Measurements from ENCODE around the gene SUCLG1.

DNA sequence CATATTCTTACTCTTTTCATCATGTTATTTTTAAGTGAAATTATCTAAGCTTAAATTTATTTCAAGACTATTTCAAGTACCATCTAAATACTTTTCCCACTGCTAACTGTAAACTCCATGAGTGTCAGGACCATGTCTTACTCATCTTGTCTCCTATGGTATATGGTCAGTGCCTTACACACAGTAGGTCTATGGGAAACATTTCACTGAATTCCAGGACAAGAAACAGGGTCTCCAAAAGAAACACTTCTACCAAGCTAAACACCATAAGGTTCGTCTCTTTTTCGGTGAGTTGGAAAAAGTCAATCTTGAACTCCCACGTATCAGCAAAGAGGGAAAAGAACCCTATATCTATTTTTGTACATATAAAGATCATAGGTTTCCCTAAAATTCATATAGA is 6.5 kb downstream of the SUCLG1 start:
- TF ChIP-seq SMC3 (IDR thresholded peaks at IDR 0.05) (no peak), KDM1A (IDR thresholded peaks at IDR 0.05; ENCODE audit: low read depth) (no peak), POLR2A (IDR thresholded peaks at IDR 0.05; ENCODE audit: low read length) (no peak), CTCF (IDR thresholded peaks at IDR 0.05) (no peak), RFX5 (IDR thresholded peaks at IDR 0.05) (no peak), CHD2 (IDR thresholded peaks at IDR 0.05; ENCODE audit: low read length, partially characterized antibody) (no peak), HDAC2 (IDR thresholded peaks at IDR 0.05) (no peak), ZFP36 (IDR thresholded peaks at IDR 0.05; ENCODE audit: borderline replicate concordance, partially characterized antibody) (no peak), ZSCAN20 (CRISPR knock-in tag; IDR thresholded peaks at IDR 0.05) (no peak), KDM5A (IDR thresholded peaks at IDR 0.05) (no peak), HMGXB4 (CRISPR knock-in tag; IDR thresholded peaks at IDR 0.05; ENCODE audit: borderline replicate concordance) (no peak), HOXB5 (CRISPR knock-in tag; IDR thresholded peaks at IDR 0.05) (no peak)
- TF ChIP-seq, protein P1, sequence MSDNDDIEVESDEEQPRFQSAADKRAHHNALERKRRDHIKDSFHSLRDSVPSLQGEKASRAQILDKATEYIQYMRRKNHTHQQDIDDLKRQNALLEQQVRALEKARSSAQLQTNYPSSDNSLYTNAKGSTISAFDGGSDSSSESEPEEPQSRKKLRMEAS (IDR thresholded peaks at IDR 0.05), result no peak
